GM21423 (cell line): ENCODE results near the gene NUTF2.

Experiments used
- ATAC-seq: cut with Tn5 transposase; IDR thresholded peaks from one replicate; pipeline ENCODE4 v1.9.1; 2021; ENCODE audit warnings: mild to moderate bottlenecking, moderate library complexity; ENCODE audit not compliant: unreplicated experiment

NUTF2 gene

DNA sequence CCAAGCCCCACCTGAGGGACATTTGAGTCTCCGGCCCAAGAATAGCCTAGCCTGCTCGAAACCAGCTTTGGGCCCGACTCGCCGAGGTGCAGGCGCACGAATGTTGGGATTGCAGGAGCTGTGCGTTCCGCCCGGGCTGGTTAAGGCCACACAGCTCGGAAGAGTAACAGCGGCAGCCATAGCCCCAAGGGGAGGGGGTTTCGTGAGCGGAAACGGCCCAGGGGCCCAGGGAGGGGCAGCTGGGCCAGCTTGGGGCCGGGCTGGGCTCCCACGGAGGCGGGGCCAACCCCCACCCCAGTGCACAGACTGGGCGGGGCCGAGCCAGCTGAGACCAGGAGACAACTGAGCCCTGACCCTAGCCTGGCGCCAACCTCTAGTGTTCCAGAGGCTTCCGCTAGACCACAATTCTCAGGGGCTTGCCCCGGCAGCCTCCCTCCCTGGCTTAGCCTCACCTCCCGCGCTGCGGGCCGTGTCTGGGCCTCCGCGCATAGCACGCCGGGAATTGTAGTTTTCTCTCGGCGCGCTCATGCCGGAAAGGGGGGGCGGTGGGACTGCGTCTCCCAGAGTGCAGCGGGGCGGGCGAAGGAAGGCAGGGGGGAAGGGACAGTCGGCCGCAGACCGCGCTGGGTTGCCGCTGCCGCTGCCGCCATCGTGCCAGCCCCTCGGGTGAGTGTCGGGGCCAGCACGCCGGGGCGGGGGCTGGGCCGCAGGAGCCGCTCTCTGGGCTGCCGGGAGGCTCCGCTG is at the start of gene NUTF2:
Gene NUTF2, plus strand, starts transcription at position 614 of the 744 bp plus-strand sequence. CDS start 18,198 bp downstream, outside the sequence.
- ATAC-seq: peak; percentile 53

DNA sequence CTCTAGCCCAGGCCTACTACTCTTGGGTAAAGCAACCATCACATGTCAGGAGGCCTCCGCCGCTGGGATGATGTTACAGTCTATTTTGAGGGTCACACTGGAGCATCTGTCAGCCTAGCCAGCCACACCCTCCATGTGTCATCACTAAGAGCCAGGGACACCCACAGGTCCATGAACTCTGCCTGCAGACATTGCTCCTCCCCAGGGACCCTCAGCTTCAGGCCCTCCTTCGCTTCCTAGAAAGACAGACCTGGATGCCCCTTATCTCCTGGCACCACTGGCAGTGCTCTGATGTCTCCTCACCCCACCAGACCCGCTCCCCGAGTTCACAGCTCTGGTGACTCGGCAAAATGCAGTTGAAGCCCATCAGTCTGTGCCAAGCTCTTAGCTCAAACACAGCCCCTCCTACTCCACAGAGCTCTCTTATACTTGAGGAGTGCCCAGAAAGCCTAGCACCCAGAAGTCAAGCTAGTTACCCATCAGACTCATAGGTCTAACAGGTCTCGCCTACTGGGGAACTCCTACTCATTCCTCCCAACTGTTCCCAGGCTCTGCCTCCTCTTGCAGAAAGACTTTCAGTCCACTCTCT is 46.3 kb upstream of the NUTF2 start:
- no peak for ATAC-seq

DNA sequence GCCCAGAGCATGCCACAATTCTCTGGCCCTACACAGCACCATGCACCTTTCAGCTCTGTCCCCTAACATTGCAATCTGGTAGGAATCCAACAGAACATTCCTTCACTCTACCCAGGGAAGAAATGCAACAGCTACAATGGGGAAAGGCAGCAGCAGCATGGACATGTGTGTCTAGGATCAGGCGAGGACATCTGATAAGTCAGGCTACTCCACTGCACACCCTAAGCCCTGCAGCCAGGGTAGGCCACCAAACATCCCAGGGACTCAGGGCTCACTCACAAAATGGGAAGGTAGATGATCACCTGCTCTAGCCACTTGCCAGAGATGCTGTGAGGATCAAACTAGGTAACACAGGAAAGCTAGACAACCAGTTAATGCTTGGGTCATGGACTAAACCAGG is 45.5 kb upstream of the NUTF2 start:
- ATAC-seq: no peak

DNA sequence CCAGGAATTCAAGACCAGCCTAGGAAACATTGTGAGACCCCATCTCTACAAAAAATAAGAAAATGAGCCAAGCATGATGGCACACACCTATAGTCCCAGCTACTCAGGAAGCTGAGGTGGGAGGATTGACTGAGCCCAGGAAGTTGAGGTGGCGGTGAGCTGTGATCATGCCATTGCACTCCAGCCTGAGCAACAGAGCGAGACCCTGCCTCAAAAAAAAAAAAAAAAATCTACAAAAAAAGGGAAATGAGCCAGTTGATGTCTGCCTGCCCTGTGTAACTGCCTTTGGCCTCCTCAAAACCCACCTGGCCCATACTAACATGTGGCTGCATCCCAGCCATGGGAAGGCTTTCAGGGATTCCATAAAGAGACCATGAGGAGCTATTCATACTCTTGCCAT is 44.9 kb upstream of the NUTF2 start:
- peak; percentile 24 for ATAC-seq

DNA sequence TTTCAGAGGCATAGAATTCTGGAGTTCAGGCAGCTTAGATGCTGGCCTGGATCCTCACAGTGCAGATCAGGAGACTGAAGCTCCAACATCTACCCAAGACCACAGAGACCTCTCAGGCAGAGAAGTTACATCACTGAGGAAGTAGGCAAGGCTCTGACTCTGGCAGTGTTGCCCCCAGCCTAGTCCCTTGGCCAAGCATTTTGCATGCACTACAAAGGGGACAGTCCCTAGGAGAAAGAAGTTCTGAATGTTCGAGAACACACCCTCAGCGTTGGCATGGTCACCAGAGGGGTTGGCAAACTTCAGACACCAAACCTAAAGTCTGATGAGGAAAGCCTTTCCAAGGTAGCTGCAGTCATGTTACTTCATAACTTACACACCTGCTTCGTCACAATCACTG is 42.8 kb upstream of the NUTF2 start:
- no peak for ATAC-seq

DNA sequence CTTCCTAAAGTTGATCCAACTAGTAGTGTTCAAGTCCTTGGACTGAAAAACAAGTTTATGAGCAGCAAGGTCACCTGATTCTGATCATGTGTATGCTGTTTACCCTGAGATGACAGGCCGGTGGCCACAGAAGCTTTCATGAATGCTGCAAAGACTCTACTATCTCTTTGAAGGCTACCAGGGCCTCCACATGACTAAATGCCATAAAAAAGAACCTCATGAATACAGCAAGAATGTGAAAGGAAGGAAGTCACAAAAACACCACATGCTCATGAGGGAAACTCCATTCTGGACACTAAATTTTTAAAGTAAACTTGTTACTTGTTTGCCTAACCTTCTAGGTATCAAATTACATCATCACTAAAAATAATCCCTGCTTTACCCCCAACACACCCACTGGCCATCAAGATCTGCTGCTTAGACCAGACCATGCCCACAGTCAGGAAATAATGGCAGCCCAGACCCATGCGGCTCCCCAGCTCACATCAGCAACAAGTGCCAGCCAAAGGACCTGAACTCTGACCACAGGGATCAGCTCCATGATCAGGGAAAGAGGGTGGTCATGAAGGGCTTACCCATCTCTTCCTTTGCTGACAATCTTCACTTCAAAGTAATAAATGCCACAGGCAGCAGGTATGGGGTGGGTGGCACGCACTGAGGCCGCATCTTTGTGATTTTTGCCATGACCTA is 41.7 kb upstream of the NUTF2 start:
- ATAC-seq: no peak

DNA sequence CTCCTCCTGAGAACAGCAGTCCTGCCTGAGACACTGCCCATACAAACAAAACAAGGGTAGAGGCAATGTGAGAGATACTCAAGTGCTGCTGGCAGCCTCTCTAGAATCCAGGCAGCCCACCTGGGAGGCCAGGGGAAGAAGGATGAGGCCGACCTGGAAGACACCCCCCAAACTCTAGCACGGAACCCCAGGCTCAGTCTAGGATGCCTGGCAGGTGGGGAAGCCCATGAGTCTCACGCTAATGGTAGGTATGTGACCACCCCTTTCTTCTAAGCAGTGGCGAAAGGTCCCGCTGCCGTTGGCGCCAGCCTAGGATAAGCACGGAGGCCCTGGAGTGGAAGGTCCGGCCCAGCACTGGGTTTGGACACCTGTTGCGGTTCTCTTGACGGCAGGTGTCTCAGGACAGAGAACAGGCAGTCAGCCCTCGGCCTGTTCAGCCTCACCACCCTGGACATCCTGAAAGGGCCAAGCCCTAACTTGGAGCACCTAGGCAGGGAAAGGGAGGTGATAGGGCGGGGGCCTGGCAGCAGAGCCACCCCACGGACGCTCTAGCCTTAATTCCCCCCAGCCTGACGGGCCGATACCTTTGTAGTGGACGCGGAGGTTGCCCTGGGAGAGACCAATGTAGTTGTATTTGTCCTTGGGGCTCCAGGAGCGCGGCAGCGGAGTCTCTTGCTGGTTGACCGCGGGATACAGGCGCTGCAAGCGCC is 40.9 kb upstream of the NUTF2 start:
- no peak for ATAC-seq

DNA sequence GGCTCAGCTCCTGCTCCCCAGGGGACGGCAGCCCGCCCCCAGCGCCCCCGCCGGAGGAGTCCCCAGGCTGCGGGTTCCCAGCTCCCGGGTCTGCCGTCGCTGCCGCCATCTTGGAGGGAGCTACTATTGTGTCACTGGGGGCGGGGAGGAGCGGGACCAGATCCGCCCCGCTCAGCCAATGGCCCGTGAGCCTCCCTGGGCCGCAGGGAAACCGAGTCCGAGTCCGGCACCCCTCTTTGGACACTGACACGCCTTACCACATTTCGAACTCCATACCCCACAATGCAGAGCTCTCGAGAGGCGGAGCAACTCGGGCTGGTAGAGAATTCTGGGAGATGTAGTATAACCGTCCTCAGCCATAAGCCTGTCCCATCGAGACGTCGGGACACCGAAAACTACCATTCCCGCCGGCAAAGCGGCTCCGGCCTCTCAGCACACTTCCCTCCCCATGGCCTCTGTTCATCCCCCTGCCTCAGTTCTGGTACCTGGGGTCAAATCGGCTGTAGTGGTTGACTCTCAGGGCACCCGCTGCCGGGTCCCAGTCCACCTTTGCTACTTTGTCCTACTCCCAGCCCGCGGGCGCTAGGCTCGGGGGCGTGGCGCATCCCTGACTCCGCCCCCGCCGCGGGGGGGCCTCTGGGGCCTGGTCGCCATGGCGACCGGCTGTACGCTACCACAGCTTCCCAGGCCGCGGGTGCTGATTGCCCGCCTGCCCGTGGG is 40.1 kb upstream of the NUTF2 start, which contains the start of the genes RANBP10 and TSNAXIP1:
Gene RANBP10, minus strand, starts transcription at position 133 of the 720 bp plus-strand sequence. Its CDS starts 24 bp downstream, at position 109.
Gene TSNAXIP1, plus strand, starts transcription at position 462 of the 720 bp plus-strand sequence. CDS start 261 bp downstream, outside the sequence.
- peak; percentile 91 for ATAC-seq

DNA sequence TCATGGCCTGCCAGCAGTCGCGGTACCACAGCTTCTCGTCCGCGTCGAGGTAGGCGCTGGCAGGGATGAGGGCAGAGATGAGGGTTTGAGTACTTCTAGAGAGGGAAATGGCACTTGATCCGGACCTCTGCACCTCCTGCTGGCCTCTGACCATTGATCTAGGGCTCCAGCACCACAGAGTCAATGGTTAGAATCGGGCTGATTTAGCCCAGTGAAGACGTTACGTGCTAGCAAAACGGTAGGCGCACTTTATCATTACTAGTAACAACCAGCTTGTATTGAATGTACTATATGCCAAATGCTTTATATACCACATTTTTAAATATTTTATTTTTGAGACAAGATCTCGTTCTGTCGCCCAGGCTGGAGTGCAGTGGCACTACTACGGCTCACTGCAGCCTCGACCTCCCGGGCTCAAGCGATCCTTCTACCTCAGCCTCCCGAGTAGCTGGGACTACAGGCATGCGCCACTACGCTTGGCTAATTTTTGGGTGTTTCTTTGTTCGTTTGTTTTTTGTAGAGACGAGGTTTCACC is 39.5 kb upstream of the NUTF2 start:
- no peak for ATAC-seq

DNA sequence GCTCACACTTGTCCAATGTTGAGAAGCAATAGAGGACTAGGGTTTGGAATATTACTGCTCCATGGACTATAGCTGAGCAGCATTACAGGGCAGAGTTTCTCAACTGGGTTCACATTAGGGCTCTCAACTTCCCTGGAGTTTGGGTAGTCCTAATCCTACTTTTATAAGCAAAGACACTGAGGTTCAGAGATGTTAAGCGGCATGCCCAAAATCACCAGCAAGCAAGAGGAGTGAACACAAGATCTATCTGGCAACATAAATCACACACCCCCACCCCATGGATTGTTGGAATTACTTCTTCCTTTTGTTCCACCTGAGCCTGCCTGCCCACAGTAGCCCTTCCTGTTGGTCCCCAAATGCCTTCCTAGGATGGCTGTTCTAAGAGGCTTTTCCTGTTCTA is 34.8 kb upstream of the NUTF2 start:
- ATAC-seq: no peak

DNA sequence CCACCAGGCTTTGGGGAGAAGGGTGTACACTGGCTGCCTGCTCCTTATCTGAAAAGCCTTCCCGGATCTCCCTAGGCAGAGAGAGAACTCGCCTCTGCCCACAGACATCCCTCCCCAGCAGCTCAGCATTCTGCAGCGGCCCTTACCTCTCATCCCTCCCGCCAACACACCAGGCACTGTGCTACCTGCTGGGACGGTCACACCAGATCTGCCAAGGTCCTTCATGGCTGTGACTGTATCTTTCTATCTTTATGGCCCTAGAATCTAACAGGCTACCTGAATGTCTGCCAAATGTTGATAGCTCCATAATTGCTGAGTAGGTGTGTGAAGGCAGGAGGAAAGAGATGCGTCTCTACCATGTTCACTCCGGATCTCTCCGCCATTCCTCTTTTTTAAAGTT is 32.2 kb upstream of the NUTF2 start:
- no peak for ATAC-seq

DNA sequence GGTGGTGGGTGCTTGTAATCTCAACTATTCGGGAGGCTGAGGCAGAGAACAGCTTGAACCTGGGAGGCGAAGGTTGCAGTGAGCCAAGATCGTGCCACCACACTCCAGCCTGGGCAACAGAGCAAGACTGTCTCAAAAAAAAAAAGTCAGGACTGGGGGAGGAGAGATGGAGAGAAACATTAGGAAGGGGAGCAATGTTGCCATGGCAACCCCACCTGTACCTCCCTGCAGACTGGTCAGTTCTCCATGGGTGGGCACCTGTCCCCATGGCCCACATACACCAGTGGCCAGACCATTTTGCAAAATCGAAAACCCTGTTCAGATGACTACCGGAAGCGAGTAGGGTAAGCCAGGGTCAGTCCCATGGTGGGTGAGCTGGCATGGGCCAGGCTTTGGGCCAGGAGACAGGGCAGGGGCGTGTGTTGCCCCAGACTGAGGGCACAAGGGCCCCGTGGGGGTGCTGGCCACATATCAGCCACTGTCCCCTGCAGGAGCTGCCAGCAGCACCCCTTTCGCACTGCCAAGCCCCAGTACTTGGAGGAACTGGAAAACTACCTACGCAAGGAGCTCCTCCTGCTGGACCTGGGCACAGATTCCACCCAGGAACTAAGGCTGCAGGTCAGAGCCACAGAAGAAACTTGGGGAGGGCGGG is 26.0 kb upstream of the NUTF2 start:
- ATAC-seq: no peak

DNA sequence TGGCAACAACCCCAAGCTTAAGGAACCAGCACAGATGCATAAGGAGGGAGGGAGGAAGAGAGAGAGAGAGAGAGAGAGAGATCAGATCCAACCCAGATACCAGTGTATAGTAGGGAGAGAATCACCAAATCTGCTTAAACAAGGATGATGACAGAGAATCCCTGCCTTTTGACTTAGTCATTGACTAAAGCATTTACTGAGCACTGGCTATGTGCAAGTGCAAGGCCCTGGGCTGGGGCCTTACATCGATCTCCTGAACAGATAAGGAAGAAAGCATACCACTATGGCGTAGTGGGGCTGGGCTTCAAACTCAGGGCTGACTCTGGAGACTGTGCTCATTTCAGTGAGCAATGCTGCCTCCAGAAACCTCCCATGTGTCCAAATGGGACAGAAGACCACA is 24.2 kb upstream of the NUTF2 start:
- no peak for ATAC-seq

DNA sequence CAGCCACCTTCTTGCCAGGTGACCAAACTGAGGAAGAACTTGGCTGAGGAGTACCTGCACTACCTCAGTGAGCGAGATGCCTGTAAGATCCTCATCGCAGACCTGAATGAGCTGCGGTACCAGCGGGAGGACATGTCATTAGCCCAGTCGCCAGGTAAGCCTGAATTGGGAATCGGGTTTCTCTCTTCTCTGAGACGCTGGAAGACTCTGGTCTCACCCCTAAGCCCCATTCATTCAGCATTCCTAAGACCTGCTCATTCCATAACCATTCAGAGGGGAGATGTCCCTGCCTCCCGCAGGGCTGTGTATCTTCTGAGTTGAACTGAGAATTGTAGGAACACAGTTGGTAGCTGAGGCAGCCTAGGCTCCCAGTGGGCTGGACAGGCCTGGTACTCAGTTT is 21.6 kb upstream of the NUTF2 start:
- no peak for ATAC-seq

DNA sequence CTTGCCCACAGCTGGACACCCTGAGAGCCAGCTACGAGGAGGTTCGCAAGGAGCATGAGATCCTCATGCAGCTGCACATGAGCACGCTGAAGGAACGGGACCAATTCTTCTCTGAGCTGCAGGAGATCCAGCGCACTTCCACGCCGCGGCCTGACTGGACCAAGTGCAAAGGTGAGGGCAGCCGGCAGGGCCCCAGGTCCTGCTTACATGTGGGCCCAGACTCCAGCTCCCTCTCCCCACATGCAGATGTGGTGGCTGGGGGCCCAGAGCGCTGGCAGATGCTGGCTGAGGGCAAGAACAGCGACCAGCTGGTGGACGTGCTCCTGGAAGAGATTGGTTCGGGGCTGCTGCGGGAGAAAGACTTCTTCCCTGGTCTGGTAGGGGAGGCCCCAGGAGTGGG is 20.8 kb upstream of the NUTF2 start:
- no peak for ATAC-seq

DNA sequence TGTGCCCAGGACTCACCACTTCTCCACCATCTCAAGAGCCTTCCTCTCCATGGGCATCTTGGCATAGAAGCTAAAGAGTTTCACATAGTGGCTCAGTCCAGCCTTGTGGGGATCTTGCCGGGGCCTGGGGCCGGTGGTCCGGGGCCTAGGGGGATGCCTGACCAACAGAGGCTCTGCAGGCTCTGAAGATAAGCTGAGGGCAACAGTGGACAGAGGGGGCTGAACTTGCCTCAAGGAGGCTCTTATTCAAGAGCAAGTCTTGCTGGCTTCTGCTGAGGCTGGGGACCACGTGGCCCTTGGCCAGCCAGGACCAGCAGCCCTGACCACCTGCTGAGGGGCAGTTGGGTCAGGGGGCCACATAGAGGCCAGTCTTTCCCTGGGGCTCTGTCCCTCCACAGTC is 18.1 kb upstream of the NUTF2 start:
- no peak for ATAC-seq

DNA sequence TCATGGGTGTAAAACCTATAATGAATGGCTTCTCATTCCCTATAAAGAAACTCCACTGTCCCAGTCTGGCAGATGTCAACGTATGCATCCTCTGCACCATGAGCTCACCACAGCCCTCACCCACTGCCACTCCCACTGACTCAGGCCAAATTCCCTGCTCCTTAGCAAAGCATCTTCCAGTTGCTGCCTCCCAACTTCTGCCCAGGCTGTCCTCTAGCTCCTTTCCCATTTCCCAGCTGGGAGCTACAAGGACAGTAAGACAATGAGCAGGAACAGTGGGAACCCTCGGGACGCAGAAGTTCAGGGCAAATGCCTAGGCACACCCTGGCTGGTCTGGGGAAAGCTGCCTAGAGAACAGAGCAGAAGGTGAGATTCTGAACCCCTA is 13.7 kb upstream of the NUTF2 start:
- no peak for ATAC-seq

DNA sequence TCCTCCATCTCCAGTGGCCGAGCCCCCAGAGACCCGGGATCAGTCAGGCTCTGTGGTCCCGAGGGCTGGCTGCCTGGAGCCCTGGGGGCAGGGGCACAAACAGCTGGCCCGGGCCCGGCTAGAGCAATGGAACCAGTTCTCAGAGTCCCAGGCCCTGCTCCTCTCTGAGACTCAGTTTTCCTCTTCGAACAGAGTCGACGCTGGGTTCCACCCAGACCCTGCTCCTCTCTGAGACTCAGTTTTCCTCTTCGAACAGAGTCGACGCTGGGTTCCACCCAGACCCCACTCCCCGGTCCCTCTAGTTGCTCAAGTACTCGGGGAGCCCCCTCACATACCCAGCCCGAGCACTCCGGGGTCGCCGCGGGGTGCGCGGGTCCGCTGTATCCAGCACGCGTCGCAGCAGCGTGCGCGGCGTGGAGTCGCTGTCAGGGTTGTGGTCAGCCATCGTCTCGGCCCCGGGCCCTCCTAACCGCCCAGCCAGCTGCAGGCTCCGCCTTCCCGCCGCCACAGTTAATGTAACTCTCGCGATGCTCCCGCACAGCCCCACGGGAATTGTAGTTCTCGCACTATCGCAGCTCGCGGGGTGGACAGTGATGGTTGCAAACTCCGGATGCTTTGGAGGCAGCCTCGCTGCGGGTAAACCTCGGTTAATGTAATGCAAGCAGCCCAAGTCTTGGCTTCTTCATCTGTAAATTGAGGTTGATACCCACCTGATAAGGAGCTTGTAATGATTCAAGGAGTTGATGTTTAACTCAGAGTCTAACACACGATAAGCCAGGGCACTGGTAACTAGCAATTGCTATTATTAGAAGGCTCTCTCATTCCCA is 13.1 kb upstream of the NUTF2 start:
- peak; percentile 94 for ATAC-seq

DNA sequence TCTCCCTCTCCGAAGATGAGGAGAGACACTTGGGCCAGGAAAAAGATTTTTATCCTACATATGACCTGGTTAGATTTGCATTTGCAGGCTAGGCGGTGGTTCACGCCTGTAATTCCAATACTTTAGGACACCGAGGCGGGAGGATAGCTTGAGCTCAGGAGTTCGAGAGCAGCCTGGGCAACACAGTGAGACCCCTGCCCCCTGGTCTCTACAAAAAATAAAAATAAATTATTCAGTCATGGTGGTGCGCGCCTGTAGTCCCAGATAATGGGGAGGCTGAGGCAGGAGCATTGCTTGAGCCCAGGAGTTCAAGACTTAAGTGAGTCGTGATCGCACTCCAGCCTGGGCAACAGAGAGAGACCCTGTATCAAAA is 12.5 kb upstream of the NUTF2 start:
- ATAC-seq: no peak
